ENCODE measurements around the gene OR2B6.

Gene OR2B6

DNA sequence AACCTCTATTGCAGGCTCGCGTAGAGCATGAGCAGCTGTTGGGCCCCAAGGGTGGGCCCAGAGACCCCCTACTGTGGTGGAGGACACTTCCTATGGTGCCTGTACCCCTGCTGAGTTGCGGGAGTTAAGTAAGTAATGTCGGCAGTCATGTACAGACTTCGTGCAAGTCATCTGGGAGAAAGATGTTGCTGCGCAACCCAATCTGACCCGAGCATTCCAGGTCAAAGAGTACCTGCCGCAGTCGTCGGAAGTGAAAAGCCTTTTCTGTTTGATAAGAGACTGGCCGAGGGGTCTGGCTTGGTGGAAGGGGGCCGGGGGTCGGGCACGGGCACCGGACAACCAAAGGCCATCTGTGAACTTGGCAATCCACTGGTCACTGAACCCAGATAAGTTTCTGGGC is 44.3 kb downstream of the OR2B6 start:
- DNase-seq, result no peak

DNA sequence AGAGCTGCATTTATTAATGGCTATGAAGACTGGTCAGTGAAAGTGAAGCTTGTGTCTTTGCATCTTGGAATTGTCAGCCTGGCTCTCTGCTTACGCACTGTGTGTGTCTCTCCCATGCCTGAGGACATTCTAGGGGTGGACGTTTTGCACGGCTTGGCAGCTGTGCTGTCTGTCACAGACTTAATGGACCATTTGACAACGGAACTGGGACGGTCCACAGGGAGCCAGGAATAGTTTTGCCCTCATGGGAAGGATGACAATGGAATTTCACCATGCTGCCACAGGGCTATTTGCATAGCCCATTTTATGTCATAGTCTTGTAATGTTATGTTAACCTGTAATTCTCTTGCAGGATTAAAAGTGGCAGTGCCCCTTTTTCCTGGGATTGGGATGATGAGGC is 44.7 kb downstream of the OR2B6 start:
- no peak for DNase-seq

DNA sequence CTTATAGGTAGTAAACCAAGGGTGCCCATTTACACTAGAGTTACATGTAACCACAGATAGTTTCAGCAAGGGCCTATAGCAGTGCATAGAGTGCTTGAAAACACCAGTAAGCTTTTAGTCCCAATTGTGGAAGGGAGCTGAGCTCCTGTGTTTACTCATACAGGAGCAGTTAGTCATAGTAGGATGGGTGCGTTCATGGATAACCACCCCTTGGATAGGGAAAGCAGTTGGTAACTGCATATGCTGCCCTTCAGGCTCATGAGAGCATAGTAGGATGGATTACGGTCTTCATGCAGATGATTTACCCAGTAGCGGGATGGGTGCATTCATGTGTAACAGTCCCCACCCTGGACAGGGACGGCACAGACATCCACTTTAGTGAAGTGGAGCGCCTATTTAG is 45.1 kb downstream of the OR2B6 start:
- no peak for DNase-seq

DNA sequence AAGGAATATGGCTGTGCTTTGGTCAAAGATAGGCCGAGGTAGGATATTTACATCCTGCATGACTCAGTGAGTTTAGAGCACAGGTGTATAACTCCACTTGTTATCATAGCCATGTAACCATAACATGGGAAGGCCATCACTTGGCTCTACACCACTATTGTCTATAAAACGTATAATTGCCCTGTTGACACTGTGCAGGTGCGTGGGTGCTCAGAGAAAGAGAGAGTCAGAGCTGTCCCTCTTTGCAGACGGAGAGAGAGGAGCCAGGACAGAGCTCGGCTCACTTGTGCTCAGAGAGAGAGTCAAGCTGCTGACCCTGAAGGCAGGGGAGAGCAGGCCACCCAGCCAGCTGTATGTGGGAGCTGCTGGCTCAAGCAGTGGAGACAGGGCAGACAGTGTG is 46.0 kb downstream of the OR2B6 start:
- DNase-seq, result no peak

DNA sequence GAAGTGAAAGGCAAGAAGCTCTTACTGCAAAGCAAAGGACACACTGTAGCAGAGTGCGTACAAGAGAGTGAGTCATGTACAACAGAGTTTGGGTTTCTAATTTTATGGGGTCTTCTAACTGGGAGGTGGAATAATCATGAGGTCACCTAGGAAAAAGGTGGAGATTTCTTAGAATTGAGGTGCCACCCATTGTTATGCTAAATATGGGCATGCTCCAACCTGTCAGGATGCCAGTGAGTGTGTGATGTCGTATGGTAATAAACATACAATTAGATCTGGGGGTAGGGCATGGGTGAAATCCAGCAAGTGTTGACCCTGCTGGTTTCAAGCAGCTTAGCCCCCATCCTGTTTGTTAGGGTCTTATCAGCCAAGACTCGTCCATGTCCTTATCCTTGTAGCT is 46.6 kb downstream of the OR2B6 start:
- DNase-seq, result no peak

DNA sequence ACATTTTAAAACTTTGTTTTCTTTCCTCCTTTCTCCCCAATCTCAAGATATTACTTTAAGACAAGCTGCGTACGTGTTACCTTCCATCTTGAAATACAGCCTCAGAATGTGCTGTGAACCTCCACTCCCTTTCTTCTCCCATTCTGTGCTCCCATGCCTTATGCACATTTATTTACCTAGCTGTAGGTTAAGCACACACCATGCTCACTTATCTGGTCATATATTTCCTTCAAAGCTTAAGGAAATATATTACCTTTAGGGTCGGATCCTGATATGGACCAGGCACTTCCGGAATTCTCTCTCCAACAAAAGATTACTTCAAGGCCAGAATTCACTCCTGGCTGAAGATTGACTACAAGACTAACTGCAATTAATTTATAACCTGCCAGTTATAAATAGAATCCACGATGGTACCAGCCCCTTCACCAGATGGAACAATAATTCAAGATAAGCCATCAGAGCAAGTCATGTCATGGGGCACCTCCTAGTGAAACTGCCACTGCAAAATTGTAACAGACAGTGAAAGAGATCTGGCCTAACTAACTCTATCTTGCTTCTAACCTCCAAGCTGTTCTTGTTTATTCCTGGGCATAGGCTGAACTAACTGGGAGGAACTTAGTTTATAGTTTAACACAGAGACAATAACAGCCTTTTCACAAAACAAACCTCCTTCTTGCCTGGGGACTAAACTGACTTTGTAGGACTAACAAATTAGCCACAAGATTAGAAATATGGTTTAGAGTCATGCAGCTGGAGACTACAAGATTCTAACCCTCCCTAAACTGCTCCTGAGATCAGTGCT is 47.5 kb downstream of the OR2B6 start:
- DNase-seq, result no peak

DNA sequence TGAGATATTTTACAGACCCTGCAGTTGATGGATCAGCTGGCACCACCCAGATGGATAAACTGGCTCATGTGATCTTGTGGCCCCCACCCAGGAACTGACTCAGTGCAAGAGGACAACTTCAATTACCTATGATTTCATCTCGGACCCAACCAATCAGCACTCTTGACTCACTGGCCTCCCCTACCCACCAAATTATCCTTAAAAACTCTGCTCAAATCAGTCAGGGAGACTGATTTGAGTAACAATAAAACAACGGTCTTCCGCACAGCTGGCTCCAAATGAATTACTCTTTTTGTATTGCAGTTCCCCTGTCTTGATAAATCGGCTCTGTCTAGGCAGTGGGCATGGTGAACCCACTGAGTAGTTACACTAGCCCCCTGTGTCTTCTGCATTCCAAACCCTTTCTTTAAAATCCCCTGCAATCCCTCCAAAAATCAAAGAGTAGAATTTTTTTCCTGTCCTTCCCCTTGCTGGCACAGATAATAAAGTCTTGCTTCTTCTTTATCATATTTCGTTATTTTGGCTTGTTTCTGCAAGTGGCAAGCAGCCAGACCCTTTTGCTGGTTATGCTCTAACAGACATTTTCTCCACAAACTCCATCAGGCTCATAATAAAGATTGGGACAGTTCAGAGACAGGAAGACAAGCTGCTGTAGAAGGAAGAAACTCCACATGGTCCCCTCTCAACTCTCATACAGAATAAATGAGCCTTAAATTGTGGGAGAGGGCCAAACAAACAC is 48.3 kb downstream of the OR2B6 start:
- DNase-seq, result no peak

DNA sequence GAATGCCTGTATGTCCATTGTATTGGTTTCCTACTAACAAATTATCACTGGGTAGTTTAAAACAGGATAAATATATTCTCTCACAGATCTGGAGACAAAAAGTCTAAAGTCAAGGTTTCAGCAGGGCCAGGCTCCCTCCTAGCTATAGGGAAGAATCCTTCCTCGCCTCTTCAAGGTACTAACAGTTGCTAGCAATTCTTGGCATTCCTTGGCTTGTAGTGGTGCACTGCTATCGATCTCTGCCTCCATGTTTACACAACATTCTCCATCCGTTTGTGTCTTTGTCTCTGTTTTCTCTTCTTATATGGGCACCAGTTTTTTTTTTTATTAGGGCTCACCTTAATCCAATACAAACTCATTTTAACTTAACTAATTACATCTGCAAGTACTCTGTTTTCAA is 48.9 kb downstream of the OR2B6 start:
- DNase-seq, result no peak
